ENCODE data around the gene P3H1. TPM values are rescaled to one million over a fixed set of nuclear protein-coding genes. Genes with fewer than 3 reads are reported as not detected.
A peak's percentile ranks its signal among the peaks of the same experiment; 100 is the strongest.

P3H1 gene, protein sequence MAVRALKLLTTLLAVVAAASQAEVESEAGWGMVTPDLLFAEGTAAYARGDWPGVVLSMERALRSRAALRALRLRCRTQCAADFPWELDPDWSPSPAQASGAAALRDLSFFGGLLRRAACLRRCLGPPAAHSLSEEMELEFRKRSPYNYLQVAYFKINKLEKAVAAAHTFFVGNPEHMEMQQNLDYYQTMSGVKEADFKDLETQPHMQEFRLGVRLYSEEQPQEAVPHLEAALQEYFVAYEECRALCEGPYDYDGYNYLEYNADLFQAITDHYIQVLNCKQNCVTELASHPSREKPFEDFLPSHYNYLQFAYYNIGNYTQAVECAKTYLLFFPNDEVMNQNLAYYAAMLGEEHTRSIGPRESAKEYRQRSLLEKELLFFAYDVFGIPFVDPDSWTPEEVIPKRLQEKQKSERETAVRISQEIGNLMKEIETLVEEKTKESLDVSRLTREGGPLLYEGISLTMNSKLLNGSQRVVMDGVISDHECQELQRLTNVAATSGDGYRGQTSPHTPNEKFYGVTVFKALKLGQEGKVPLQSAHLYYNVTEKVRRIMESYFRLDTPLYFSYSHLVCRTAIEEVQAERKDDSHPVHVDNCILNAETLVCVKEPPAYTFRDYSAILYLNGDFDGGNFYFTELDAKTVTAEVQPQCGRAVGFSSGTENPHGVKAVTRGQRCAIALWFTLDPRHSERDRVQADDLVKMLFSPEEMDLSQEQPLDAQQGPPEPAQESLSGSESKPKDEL
- 42.2 and 46.1 TPM in 2 replicates for total RNA-seq
- total RNA-seq (2013): 19.4 TPM
- polyA plus RNA-seq: 51.3 and 52.1 TPM in 2 replicates
- polyA minus RNA-seq: 30.3 and 37.6 TPM in 2 replicates

DNA sequence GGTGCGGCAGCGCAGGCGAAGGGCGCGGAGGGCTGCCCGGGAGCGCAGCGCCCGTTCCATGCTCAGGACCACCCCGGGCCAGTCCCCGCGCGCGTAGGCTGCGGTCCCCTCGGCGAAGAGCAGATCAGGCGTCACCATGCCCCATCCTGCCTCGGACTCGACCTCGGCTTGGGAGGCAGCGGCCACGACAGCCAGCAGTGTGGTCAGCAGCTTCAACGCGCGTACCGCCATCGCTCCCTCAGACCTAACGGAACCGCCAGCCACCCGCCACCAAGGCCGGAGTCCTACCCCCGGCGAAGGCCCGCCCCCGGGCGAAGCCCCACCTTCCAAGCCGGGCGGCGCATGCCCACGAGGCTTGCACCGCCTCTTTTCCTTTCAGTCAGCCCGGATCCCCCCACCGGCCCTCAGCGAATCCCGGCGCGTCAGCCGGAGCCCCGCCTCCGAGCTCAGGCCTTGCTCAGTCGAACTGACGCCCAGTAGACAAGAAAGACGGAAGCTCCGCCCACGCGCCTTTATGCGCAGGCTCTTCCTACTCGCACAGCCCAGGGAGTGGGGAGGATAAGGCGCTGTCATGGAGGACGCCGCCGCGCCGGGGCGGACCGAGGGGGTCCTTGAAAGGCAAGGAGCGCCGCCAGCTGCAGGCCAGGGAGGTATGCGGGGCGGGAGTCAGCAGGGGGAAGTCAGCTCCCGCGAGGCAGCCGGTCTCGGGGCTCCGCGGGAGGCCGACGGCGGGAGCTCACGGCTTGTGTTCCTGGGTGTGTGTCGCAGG, at the start of gene P3H1, which contains the start of gene C1orf50:
Gene P3H1, minus strand, starts transcription at position 288 of the 769 bp plus-strand sequence. Its CDS starts 57 bp downstream, at position 231.
Gene C1orf50, plus strand, starts transcription at position 509 of the 769 bp plus-strand sequence. Its CDS starts 63 bp downstream, at position 572.
- H3K27me3 Mint-ChIP-seq: no peaks in the 10 kb centered on the region
- H2AFZ ChIP-seq (ENCODE audit: insufficient read depth, low read depth, low read length, poor library complexity, severe bottlenecking): peak within 1 kb of the TSS; percentile 92
- H3K4me3 Mint-ChIP-seq: no peak within 1 kb of the TSS
- WGBS (ENCODE audit: insufficient coverage): under 1% methylated on average over 82 of the region's 82 CpGs
- H3K4me3 ChIP-seq (ENCODE audit: control extremely low read depth in 1 of 5, extremely low read depth in 1 of 5, insufficient read depth in 1 of 5, low read depth in 2 of 5, low read length in 4 of 5): peak within 1 kb of the TSS; percentile 71 to 92 (median 76)
- peaks cover 24% of the 10 kb centered on the region for H3K4me1 Mint-ChIP-seq
- peaks cover 0 to 2% of the 10 kb centered on the region in 2 experiments for H3K36me3 ChIP-seq (replicated peaks in 1 of 2; ENCODE audit: control extremely low read depth in 1 of 2, control insufficient read depth in 1 of 2, extremely low read depth in 1 of 2, insufficient read depth in 2 of 2, low read length in 1 of 2)
- H3K27ac Mint-ChIP-seq: peak within 1 kb of the TSS; percentile 98
- peak; percentile 92 for ATAC-seq (ENCODE audit: low read depth)
- no peaks in the 10 kb centered on the region for H3K9me3 ChIP-seq (ENCODE audit: control extremely low read depth in 1 of 3, control insufficient read depth in 2 of 3, insufficient read depth in 1 of 3, low read length in 2 of 3)
- H3K9me3 Mint-ChIP-seq (ENCODE audit: insufficient read depth): no peaks in the 10 kb centered on the region
- H3K27ac ChIP-seq (ENCODE audit: low read length in 2 of 2): peak within 1 kb of the TSS; percentile 53 to 83
- peaks cover 91% of the 10 kb centered on the region for H3K79me2 ChIP-seq (ENCODE audit: control insufficient read depth, insufficient read depth, low read length)
- TF ChIP-seq, protein P1, sequence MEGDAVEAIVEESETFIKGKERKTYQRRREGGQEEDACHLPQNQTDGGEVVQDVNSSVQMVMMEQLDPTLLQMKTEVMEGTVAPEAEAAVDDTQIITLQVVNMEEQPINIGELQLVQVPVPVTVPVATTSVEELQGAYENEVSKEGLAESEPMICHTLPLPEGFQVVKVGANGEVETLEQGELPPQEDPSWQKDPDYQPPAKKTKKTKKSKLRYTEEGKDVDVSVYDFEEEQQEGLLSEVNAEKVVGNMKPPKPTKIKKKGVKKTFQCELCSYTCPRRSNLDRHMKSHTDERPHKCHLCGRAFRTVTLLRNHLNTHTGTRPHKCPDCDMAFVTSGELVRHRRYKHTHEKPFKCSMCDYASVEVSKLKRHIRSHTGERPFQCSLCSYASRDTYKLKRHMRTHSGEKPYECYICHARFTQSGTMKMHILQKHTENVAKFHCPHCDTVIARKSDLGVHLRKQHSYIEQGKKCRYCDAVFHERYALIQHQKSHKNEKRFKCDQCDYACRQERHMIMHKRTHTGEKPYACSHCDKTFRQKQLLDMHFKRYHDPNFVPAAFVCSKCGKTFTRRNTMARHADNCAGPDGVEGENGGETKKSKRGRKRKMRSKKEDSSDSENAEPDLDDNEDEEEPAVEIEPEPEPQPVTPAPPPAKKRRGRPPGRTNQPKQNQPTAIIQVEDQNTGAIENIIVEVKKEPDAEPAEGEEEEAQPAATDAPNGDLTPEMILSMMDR (IDR thresholded peaks at IDR 0.05): no peak
- no peak for TF ChIP-seq EZH2 (IDR thresholded peaks at IDR 0.05; ENCODE audit: borderline replicate concordance, insufficient read depth, low read depth, low read length, poor library complexity, severe bottlenecking)
- H4K20me1 ChIP-seq (ENCODE audit: control insufficient read depth, insufficient read depth, low read length, poor library complexity, severe bottlenecking): no peaks in the 10 kb centered on the region
- ChIA-PET POLR2A (interaction anchor here (0.5 to 2.3 kb wide), 11 partner anchors 11 to 1300 kb away, joined by 3 to 22 read pairs (median 3); partner anchors contain the start of genes CCDC30, ELOVL1, MED8 and PPIH), CTCF (interaction anchor here (0.8 to 3.0 kb wide), 19 partner anchors 10 to 308 kb away, joined by 3 to 27 read pairs (median 4); partner anchors contain the start of genes PPIH, YBX1 and ZNF691)
- peak; percentile 100 for DNase-seq
- H3K9ac ChIP-seq (ENCODE audit: low read length): peak within 1 kb of the TSS; percentile 80
- peak within 1 kb of the TSS; percentile 84 for H3K4me2 ChIP-seq (replicated peaks; ENCODE audit: low read depth, low read length, poor library complexity, severe bottlenecking)
- intact Hi-C loops (cut with micrococcal nuclease): loop anchor here (1.0 to 10.0 kb wide), 12 partner anchors 50 to 1265 kb away; partner anchors contain the start of genes CFAP57, EBNA1BP2, ELOVL1 and ERMAP
- H3K4me1 ChIP-seq (ENCODE audit: control insufficient read depth in 2 of 2, insufficient read depth in 2 of 2, low read length in 2 of 2): peaks cover 27 to 31% of the 10 kb centered on the region in 2 donors
- H3K27me3 ChIP-seq (replicated peaks in 1 of 4; ENCODE audit: control extremely low read depth in 1 of 4, control insufficient read depth in 3 of 4, insufficient read depth in 4 of 4, low read length in 3 of 4): no peaks in the 10 kb centered on the region

All from B cell (primary cell).